B cell (primary cell): ENCODE data around the gene APBA2. TPM values are rescaled to one million over a fixed set of nuclear protein-coding genes. Genes with fewer than 3 reads are reported as not detected.

Experiments used
- ATAC-seq: fragments of 200-7000 bp; cut with Tn5 transposase; one replicate; pipeline ENCODE4 v1.10.0; 2021; ENCODE audit warnings: low read depth, mild to moderate bottlenecking, moderate number of reproducible peaks, moderate library complexity
- CTCF ChIA-PET: fragments of 350-600 bp; sonication (Branson Sonifier 250); formaldehyde crosslinking; loops from one replicate; lab custom pipeline; 2021; ENCODE audit warnings: antibody characterized with exemption, inconsistent platforms; lab: Charles Lee
- POLR2A ChIA-PET: fragments of 350-600 bp; sonication (Branson Sonifier 250); formaldehyde crosslinking; loops from one replicate; lab custom pipeline; 2021; ENCODE audit warnings: antibody characterized with exemption; lab: Charles Lee
- DNase-seq: peaks from one replicate; pipeline ENCODE4 v3.0.0; 2013
- H2AFZ ChIP-seq: 2 replicates; pipeline ENCODE4 v1.6.1; 2012; ENCODE audit warnings: mild to moderate bottlenecking, low read depth, low read length; ENCODE audit not compliant: insufficient read depth, poor library complexity, severe bottlenecking
- H3K27ac ChIP-seq, 2 donors: 1 replicate in 1 of 2; 2 replicates in 1 of 2; pipeline ENCODE4 v1.5.1; 2012 to 2013; ENCODE audit warnings: low read length in 2 of 2, mild to moderate bottlenecking in 2 of 2, moderate library complexity in 1 of 2
- H3K27me3 ChIP-seq, 4 experiments: fragments of 200-600 bp in 1 of 4; sonication (generic) in 1 of 4; replicated peaks in 1 of 4; 1 replicate in 2 of 4; 2 replicates in 2 of 4; pipeline versions ENCODE4 v1.6.1 to v1.7.0; 2013 to 2016; ENCODE audit warnings: low read length in 3 of 4, mild to moderate bottlenecking in 2 of 4, mixed read lengths in 1 of 4, moderate library complexity in 1 of 4; ENCODE audit not compliant: insufficient read depth in 4 of 4, control insufficient read depth in 3 of 4; ENCODE audit errors: control extremely low read depth in 1 of 4
- H3K36me3 ChIP-seq, 2 experiments: replicated peaks in 1 of 2; 1 replicate in 1 of 2; 2 replicates in 1 of 2; pipeline versions ENCODE4 v1.6.1 to v1.7.1; 2013; ENCODE audit warnings: low read length in 1 of 2; ENCODE audit not compliant: insufficient read depth in 2 of 2, control insufficient read depth in 1 of 2; ENCODE audit errors: control extremely low read depth in 1 of 2, extremely low read depth in 1 of 2
- H3K4me1 ChIP-seq, 2 donors: fragments of 200-600 bp in 1 of 2; sonication (generic) in 1 of 2; 1 replicate in 1 of 2; 2 replicates in 1 of 2; pipeline versions ENCODE4 v1.5.1 to v1.6.1; 2013 to 2017; ENCODE audit warnings: low read length in 2 of 2; ENCODE audit not compliant: control insufficient read depth in 2 of 2, insufficient read depth in 2 of 2
- H3K4me2 ChIP-seq: replicated peaks from 2 replicates; pipeline ENCODE3; 2012; ENCODE audit warnings: mild to moderate bottlenecking, low read depth, low read length; ENCODE audit not compliant: poor library complexity, severe bottlenecking
- H3K4me3 ChIP-seq, 5 experiments: fragments of 200-600 bp in 1 of 5; sonication (generic) in 1 of 5; 1 replicate in 3 of 5; 2 replicates in 2 of 5; pipeline versions ENCODE4 v1.5.1 to v1.7.0; 2011 to 2016; ENCODE audit warnings: low read length in 4 of 5, mild to moderate bottlenecking in 4 of 5, low read depth in 2 of 5, control low read depth in 1 of 5, moderate library complexity in 1 of 5; ENCODE audit not compliant: insufficient read depth in 1 of 5; ENCODE audit errors: control extremely low read depth in 1 of 5, extremely low read depth in 1 of 5
- H3K79me2 ChIP-seq: fragments of 200-600 bp; sonication (generic); one replicate; pipeline ENCODE4 v1.6.0; 2016; ENCODE audit warnings: low read length; ENCODE audit not compliant: control insufficient read depth, insufficient read depth
- H3K9ac ChIP-seq: fragments of 200-600 bp; sonication (generic); 2 replicates; pipeline ENCODE4 v1.6.1; 2017; ENCODE audit warnings: mild to moderate bottlenecking, low read length, moderate library complexity
- H3K9me3 ChIP-seq, 3 donors: one replicate each; pipeline versions ENCODE4 v1.6.1 to v1.7.1; 2013; ENCODE audit warnings: low read length in 2 of 3; ENCODE audit not compliant: control insufficient read depth in 2 of 3, insufficient read depth in 1 of 3; ENCODE audit errors: control extremely low read depth in 1 of 3
- H4K20me1 ChIP-seq: 2 replicates; pipeline ENCODE4 v1.6.0; 2012; ENCODE audit warnings: mild to moderate bottlenecking, low read length; ENCODE audit not compliant: insufficient read depth, control insufficient read depth, poor library complexity, severe bottlenecking
- H3K27ac Mint-ChIP-seq: one replicate; pipeline ENCODE4 v1.8.0; 2021; ENCODE audit warnings: mixed read lengths
- H3K27me3 Mint-ChIP-seq: one replicate; pipeline ENCODE4 v1.8.0; 2021; ENCODE audit warnings: mixed read lengths
- H3K4me1 Mint-ChIP-seq: one replicate; pipeline ENCODE4 v1.8.0; 2021; ENCODE audit warnings: mixed read lengths
- H3K4me3 Mint-ChIP-seq: one replicate; pipeline ENCODE4 v1.8.0; 2021; ENCODE audit warnings: mixed read lengths
- H3K9me3 Mint-ChIP-seq: one replicate; pipeline ENCODE4 v1.8.0; 2022; ENCODE audit warnings: mixed read lengths; ENCODE audit not compliant: insufficient read depth
- EZH2 ChIP-seq: IDR thresholded peaks from 2 replicates; pipeline ENCODE4 v1.6.1; 2012; ENCODE audit warnings: borderline replicate concordance, low read depth, mild to moderate bottlenecking, moderate library complexity, low read length; ENCODE audit not compliant: insufficient read depth, poor library complexity, severe bottlenecking
- WGBS: methylation state at CpG from one replicate; pipeline ENCODE4 v1.1.5; 2013; ENCODE audit warnings: missing lambda C conversion rate; ENCODE audit not compliant: insufficient coverage; 5-methylcytosine and 5-hydroxymethylcytosine counted together
- intact Hi-C: fragments of 100-400 bp; cut with micrococcal nuclease; formaldehyde crosslinking; loops from one replicate; pipeline ENCODE4 v1.10.0; 2022
- polyA plus RNA-seq: library from polyadenylated mRNA; depleted of rRNA; stranded (reverse); fragments of >200 nt; gene quantifications from 2 replicates; pipeline ENCODE4 v1.2.3, GENCODE V29; 2012
- total RNA-seq, 2 donors: library from RNA; stranded (reverse); fragments of 120-200 nt in 1 of 2; gene quantifications; 1 replicate in 1 of 2; 2 replicates in 1 of 2; pipeline versions ENCODE4 v1.2.3 to v1.2.4, GENCODE V29; 2013 to 2022
- TF ChIP-seq, protein P1 (sequence below): fragments of 200-600 bp; IDR thresholded peaks from one replicate; pipeline ENCODE4 v1.8.0; 2022; ENCODE audit warnings: antibody characterized with exemption, mild to moderate bottlenecking

The APBA2 gene
- total and polyA plus RNA-seq, 2 donors (not counting 1 experiment from before 2014, with no cell fraction given): 0.19 TPM; not detected in 1

DNA sequence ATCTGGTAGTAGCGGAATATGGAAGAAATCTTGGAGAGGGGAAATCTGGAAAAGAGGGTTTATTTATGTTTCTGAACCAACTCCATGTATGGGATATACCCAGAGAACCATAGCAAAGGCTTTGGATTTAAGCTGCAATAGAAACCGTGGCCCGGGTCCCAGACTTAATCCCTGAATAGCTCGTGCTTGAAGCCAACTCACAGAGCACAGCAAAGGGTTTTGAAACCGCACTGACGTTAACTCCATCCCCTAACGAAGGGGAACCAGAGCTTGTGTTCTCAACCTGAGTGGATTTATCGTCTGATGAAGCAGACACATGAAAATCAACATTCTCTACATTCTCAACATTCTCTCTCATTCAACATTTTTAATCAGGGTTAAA, 154.6 kb downstream of the APBA2 start:
- no peaks in the 10 kb centered on the region for H3K36me3 ChIP-seq
- no peak overlapping the region for H3K4me2 ChIP-seq
- H3K4me1 Mint-ChIP-seq: no peaks in the 10 kb centered on the region
- ChIA-PET POLR2A (no interaction called here), CTCF (no interaction called here)
- no peak overlapping the region for H3K27ac Mint-ChIP-seq
- H3K4me3 Mint-ChIP-seq: no peak overlapping the region
- H3K27me3 ChIP-seq: no peaks in the 10 kb centered on the region
- H3K9ac ChIP-seq: no peak overlapping the region
- no peak for ATAC-seq
- H3K9me3 Mint-ChIP-seq: no peaks in the 10 kb centered on the region
- H3K27me3 Mint-ChIP-seq: no peaks in the 10 kb centered on the region
- 94% methylated on average over 4 of the region's 8 CpGs for WGBS
- H3K79me2 ChIP-seq: no peaks in the 10 kb centered on the region
- no peaks in the 10 kb centered on the region for H3K9me3 ChIP-seq
- intact Hi-C loops: no loop called here
- no peaks in the 10 kb centered on the region for H4K20me1 ChIP-seq
- H3K27ac ChIP-seq: no peak overlapping the region
- no peak for TF ChIP-seq EZH2
- TF ChIP-seq, protein P1, sequence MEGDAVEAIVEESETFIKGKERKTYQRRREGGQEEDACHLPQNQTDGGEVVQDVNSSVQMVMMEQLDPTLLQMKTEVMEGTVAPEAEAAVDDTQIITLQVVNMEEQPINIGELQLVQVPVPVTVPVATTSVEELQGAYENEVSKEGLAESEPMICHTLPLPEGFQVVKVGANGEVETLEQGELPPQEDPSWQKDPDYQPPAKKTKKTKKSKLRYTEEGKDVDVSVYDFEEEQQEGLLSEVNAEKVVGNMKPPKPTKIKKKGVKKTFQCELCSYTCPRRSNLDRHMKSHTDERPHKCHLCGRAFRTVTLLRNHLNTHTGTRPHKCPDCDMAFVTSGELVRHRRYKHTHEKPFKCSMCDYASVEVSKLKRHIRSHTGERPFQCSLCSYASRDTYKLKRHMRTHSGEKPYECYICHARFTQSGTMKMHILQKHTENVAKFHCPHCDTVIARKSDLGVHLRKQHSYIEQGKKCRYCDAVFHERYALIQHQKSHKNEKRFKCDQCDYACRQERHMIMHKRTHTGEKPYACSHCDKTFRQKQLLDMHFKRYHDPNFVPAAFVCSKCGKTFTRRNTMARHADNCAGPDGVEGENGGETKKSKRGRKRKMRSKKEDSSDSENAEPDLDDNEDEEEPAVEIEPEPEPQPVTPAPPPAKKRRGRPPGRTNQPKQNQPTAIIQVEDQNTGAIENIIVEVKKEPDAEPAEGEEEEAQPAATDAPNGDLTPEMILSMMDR: no peak
- H3K4me1 ChIP-seq: no peaks in the 10 kb centered on the region
- no peak overlapping the region for H2AFZ ChIP-seq
- DNase-seq: no peak
- no peak overlapping the region for H3K4me3 ChIP-seq

DNA sequence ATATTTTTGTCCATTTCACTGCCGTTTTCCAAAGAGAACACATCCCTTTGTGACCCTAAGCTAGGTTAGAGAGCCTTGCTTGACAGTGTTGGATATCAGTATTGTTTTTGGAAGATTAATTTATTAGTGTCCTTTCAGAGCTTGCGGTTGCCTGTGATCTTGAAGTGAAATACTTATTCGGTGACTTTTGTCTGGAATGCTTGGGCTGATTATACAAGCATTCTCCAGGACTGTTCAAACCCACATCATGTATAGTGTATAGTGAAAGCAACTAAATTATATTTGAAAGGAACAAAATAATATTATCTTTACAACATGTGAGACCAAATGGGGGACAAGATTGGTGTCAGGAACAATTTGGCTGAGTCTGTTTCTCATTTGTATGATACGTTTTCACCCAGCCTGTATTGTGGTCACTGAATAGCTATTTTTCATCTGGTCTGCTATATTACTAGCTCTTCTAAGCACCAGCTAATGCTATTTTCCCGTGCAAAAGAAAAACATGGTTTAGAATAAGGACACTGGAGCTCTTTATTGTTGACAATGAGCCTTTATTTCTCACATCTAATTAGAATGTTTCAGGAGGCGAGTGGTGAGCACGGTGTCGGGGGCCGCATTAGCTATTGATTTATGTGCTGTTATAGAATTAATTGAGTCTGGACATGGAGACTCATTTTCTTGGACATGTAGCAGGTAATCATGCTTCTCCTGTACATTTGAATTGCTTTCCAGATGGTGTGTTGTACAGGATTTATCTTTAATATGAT, 158.1 kb downstream of the APBA2 start:
- no peak overlapping the region for H3K4me2 ChIP-seq
- H3K27ac Mint-ChIP-seq: no peak overlapping the region
- TF ChIP-seq, protein P1: no peak
- no peak for TF ChIP-seq EZH2
- no peaks in the 10 kb centered on the region for H3K36me3 ChIP-seq
- no peak overlapping the region for H2AFZ ChIP-seq
- H3K4me1 ChIP-seq: no peaks in the 10 kb centered on the region
- ChIA-PET POLR2A (no interaction called here), CTCF (no interaction called here)
- no peak overlapping the region for H3K9ac ChIP-seq
- H3K4me1 Mint-ChIP-seq: no peaks in the 10 kb centered on the region
- no peaks in the 10 kb centered on the region for H3K27me3 Mint-ChIP-seq
- no peaks in the 10 kb centered on the region for H4K20me1 ChIP-seq
- no peak overlapping the region for H3K4me3 Mint-ChIP-seq
- H3K79me2 ChIP-seq: no peaks in the 10 kb centered on the region
- no peaks in the 10 kb centered on the region for H3K9me3 ChIP-seq
- no peak overlapping the region for H3K27ac ChIP-seq
- no peaks in the 10 kb centered on the region for H3K9me3 Mint-ChIP-seq
- H3K4me3 ChIP-seq: no peak overlapping the region
- H3K27me3 ChIP-seq: no peaks in the 10 kb centered on the region
- WGBS: 90% methylated on average over 2 of the region's 9 CpGs
- no peak for DNase-seq
- intact Hi-C loops: no loop called here
- ATAC-seq: no peak
